HG03460 (cell line): ENCODE measurements around the gene KRT8.
"Not testable (repeated sequence)": the region's sequence is repeated elsewhere in the genome, so short reads cannot be mapped to it uniquely, and the experiment has no call there.

Source experiments
- ATAC-seq: cut with Tn5 transposase; IDR thresholded peaks from one replicate; pipeline ENCODE4 v1.9.1; 2021; ENCODE audit not compliant: unreplicated experiment

The KRT8 gene

GRCh38 chr12:52904509-52905300, at the start of gene KRT8:
KRT8 (minus strand) TSS chr12:52905076; CDS start chr12:52904981, 95 bp downstream.
- not testable (repeated sequence) for ATAC-seq

DNA sequence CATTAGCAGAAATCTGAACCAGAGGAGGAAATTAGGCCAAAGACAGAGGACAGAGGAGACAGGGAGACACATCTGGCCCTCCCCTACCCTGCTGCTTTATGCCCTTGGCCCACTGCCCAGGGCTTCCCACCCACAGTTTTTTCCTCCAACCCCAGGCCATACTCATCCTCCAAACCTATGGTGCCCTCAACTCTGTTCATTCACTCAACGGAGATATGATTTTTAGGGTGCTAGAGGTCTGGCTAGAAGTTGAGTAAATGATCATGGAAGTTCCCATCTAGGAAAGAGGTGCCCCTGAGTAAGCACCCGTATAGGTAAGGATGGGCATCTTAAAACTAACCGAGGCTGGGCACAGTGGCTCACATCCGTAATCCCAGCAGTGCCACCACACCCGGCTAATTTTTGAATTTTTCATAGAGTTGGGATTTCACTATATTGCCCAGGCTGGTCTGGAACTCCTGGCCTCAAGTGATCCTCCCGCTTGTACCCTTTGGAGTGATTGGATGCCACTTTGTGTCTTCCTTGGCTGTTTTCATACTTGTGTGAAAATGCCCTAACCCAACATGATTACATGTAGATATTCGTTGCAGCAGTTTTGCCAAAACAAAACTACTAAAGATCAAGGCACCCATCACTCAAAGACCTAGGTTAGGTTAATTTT, 48.4 kb upstream of the KRT8 start:
- ATAC-seq, result no peak

- ATAC-seq, result no peak
These were observed 47.4 kb upstream of the KRT8 start for GRCh38 chr12:52952076-52952801.

DNA sequence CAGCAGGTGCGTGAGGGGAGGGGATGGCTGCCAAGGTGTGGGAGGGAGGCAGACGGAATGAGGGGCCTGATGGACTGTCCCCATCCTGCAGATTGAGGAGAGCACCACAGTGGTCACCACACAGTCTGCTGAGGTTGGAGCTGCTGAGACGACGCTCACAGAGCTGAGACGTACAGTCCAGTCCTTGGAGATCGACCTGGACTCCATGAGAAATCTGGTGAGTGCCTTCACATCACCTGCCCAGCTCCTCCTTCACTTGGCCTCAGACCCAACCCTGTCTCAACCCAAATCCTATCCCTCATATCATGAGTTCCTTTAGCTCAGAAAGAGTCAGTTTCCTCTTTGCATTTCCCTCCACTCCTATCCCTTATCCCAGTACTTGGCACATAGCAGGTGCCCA, 46.8 kb upstream of the KRT8 start:
- ATAC-seq, result no peak

- no peak for ATAC-seq
These were observed 46.2 kb upstream of the KRT8 start for GRCh38 chr12:52951126-52951525.

DNA sequence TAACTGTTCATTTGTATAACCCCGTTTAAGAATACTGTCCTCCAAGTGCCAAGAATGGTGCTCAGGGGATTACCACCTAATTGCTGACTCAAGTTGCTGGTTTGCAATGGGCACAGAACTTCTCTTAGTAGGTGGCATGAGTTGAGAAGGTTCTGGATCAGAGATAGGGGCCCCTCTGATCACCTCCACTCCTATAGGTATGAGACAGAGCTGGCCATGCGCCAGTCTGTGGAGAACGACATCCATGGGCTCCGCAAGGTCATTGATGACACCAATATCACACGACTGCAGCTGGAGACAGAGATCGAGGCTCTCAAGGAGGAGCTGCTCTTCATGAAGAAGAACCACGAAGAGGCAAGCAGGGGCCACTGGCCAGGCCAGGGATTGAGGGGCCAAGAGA, 45.7 kb upstream of the KRT8 start:
- ATAC-seq, result no peak

- ATAC-seq, result no peak
These were observed 44.8 kb upstream of the KRT8 start for GRCh38 chr12:52949413-52950331.

GRCh38 chr12:52947738-52948423, 43.0 kb upstream of the KRT8 start:
- no peak for ATAC-seq

DNA sequence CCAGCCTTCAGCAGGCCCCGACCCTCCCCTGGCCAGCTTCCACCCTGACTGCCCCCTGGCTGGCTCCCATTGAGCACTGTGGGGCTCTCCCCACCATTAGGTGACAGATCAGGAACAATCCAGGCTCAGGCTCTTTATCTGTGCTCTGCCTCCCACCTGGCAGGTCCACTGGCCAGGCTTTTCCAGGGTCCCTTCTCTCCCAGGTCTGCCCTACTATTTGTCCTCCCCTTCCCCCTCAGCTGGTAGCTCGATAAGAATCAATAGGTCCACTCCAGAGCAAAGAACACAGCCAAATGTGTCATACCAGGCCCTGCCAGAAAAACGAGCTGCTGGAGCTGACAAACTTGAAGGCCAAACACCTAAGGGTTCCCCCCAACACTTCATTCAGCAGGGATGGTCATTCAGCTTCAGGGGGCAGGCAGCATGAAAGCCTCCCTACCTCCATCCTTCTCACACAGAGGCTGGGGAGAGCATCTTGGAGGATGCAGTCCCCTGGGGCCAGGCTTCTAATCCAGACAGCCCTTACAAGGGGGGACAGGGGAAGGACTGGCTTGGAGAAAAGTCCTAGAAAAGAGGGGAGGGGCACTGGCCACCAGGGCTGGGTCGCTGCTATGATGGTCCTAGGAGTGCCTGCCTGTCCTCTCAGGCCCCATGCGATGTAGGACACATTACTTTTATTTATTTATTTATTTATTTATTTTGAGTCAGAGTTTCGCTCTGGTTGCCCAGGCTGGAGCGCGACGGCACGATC, 42.1 kb upstream of the KRT8 start:
- no peak for ATAC-seq

DNA sequence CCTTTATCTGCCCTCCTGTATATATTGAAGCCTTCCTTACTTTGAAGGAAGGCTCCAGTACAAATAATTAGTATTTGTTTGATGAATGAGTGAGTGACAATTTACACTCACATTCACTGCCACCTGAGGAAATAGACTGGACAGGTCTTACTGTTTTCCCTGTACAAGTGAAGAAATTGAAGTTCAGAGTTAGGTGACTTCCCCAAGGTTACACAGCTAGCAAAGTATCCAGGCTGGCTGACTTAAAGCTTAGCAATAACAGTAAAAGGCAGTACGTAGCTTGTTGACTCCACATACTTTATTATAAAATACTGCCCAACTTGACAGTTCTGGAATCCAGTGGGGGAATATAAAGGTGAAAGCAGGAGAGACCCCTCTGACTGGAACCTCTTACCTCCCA, 41.5 kb upstream of the KRT8 start:
- no peak for ATAC-seq

DNA sequence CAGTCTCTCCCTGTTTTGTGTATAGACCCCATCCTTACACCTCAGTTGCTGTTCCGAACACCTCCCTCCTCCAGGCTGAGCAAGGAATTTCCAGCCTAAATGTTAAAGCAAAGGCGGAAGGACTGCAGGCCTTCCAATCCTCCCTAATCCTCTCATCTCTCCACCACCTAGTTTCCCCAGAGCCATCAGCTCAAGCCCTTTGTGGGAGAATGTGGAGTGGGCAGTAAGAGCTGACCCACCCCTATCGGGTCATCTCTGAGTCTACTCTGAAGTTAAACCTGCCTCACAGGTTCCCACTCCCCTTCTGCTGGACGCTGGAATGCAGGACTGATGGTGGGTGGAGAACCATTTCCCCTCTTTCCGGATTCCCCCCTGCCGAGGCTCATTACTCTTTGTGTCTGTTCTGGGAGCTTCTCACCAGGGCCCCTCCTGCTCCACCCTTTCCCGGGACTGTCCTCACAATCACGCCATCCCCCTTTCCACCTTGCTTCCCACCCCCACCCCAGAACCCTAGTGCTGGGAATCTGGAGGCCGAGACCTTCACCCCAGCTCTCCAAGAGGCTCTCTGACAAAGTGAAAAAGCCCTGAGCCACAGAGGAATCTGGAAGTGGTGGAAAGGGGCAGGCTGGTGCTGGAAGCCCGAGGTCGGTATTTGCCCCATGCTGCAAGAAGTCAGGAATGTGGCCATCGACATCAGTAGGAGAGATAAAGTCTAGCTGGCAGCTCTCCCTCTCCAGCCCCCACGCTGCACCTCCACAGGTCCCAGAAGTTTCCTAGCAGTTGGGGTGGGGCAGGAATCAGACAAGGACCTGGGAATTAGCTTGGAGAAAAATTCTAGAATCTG, 40.7 kb upstream of the KRT8 start:
- no peak for ATAC-seq

- ATAC-seq, result no peak
These were observed 40.0 kb upstream of the KRT8 start for GRCh38 chr12:52944683-52945388.

DNA sequence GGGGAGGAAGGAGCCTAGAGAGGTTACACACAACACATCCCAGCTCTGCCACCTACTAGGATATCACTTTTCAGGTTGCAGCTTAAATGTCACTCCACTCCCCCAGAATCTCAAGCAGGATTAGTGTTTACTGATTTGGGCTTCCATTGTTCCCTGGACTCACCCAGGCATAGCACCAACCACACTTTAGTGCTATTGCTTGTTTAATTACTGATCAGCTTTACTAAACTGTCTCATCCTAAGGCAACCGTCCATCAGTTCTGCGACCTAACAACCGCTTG, 38.0 kb upstream of the KRT8 start:
- no peak for ATAC-seq

DNA sequence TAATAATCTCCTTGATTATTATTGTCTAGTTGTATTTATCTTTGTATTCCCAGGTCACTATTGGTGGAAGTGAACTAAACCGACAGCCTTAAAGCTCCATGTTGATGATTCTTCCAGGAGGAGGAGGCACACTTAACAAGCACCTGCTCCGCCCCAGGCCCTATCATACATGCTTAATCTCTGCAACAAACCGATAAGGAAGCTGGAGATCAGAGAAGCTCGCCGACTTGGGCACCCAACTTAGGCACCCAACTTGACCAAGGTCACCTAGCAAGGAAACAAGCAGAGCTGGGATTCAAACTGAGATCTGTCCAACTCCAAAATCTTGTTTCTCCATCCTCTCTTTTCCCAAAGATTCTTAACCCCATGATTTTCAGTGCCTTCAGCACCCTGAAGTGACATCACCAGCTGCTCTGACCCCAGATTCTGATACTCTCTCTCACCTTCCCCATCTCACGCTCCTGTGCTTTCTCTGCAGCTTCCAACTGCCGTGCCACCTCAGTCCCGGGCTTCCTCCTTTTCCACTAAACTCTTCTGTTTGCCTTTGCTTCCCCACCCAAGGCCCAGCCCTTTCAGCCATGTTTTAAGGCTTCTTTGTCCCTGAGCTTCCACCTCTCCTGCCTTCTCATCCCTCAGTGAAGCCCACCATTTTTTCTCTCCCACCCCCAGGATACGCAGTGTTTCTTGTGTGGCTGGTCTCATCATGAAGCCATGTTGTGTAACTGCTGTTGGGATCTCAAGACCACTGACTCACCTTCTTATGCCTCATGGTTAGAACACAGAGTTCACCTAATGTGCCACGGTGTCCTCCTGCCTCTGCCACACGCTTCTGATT, 37.4 kb upstream of the KRT8 start:
- no peak for ATAC-seq

DNA sequence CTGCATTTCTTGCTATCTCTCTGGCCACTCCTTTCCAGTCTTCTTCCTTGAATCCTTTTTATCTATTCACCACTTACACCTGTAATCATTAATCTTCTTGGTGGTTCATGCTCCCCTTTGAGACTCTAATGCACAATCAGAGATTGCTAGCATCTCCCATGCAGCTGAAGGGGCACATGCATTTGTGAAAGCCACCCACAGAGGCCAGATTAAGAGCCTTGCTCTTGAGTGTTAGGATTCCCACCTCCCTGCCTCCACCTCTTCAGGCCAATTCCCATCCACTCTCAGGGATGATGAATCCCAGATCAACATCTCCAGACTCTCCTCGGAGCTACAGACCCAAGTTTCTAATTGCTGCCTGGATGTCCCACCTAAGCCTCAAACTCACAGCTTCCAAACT, 24.7 kb upstream of the KRT8 start:
- no peak for ATAC-seq

DNA sequence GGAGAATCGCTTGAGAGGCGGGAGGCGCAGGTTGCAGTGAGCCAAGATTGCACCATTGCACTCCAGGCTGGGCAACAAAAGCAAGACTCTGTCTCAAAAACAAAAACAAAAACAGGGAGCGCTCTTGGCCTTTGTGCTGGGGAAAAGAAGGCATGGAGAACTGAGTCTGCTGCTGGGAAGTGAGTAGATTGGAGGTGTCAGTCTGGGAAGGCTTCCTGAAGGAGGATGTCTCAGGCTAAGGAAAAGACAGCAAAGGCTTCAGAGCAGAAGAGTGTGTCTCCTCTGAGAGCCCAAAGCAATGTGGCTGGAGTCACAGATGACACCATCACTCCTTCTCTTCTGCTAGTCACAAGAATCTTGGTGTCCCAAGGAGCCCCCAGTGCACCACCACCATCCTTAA, 23.1 kb upstream of the KRT8 start:
- no peak for ATAC-seq

GRCh38 chr12:52926596-52927234, 21.8 kb upstream of the KRT8 start:
- no peak for ATAC-seq
